Measurements from ENCODE around the gene ALB. TPM values are rescaled to one million over a fixed set of nuclear protein-coding genes. Genes with fewer than 3 reads are reported as not detected.

Gene ALB
- total RNA-seq, 1 donor from 2014 or later, result not detected

- H3K27ac ChIP-seq (replicated peaks), result no peak overlapping the region
- H3K36me3 ChIP-seq, result no peaks in the 10 kb centered on the region
- DNase-seq, result no peak
- no peaks in the 10 kb centered on the region for H3K4me1 ChIP-seq
- TF ChIP-seq CTCF (IDR thresholded peaks at IDR 0.05; ENCODE audit: borderline replicate concordance), result no peak
- no peaks in the 10 kb centered on the region for H3K9me3 ChIP-seq (replicated peaks)
- H3K4me3 ChIP-seq, result no peak overlapping the region
- intact Hi-C loops (cut with micrococcal nuclease), result no loop called here
- H3K27me3 ChIP-seq (ENCODE audit: low read depth), result no peaks in the 10 kb centered on the region
Observed at GRCh38 chr4:73456177-73457022, 52.3 kb downstream of the ALB start.

GRCh38 chr4:73458184-73459047 is 54.3 kb downstream of the ALB start:
- intact Hi-C loops (cut with micrococcal nuclease), result no loop called here
- no peak for TF ChIP-seq CTCF (IDR thresholded peaks at IDR 0.05; ENCODE audit: borderline replicate concordance)
- no peaks in the 10 kb centered on the region for H3K27me3 ChIP-seq (ENCODE audit: low read depth)
- H3K4me3 ChIP-seq, result no peak overlapping the region
- H3K4me1 ChIP-seq, result no peaks in the 10 kb centered on the region
- H3K36me3 ChIP-seq, result no peaks in the 10 kb centered on the region
- H3K27ac ChIP-seq (replicated peaks), result no peak overlapping the region
- no peak for DNase-seq
- H3K9me3 ChIP-seq (replicated peaks), result no peaks in the 10 kb centered on the region

GRCh38 chr4:73459048-73459421 is 54.9 kb downstream of the ALB start:
- H3K36me3 ChIP-seq, result no peaks in the 10 kb centered on the region
- TF ChIP-seq CTCF (IDR thresholded peaks at IDR 0.05; ENCODE audit: borderline replicate concordance), result no peak
- no peak for DNase-seq
- intact Hi-C loops (cut with micrococcal nuclease), result no loop called here
- no peaks in the 10 kb centered on the region for H3K27me3 ChIP-seq (ENCODE audit: low read depth)
- no peak overlapping the region for H3K4me3 ChIP-seq
- H3K9me3 ChIP-seq (replicated peaks), result no peaks in the 10 kb centered on the region
- no peak overlapping the region for H3K27ac ChIP-seq (replicated peaks)
- no peaks in the 10 kb centered on the region for H3K4me1 ChIP-seq

GRCh38 chr4:73460913-73461522 is 56.9 kb downstream of the ALB start:
- TF ChIP-seq CTCF (IDR thresholded peaks at IDR 0.05; ENCODE audit: borderline replicate concordance), result no peak
- intact Hi-C loops (cut with micrococcal nuclease), result no loop called here
- Histone ChIP-seq H3K27ac (replicated peaks) (no peak overlapping the region), H3K9me3 (replicated peaks) (no peaks in the 10 kb centered on the region), H3K4me1 (no peaks in the 10 kb centered on the region), H3K36me3 (no peaks in the 10 kb centered on the region), H3K4me3 (no peak overlapping the region), H3K27me3 (ENCODE audit: low read depth) (no peaks in the 10 kb centered on the region)
- DNase-seq, result no peak

GRCh38 chr4:73468170-73468569 is 64.1 kb downstream of the ALB start:
- DNase-seq, result no peak
- TF ChIP-seq CTCF (IDR thresholded peaks at IDR 0.05; ENCODE audit: borderline replicate concordance), result no peak
- intact Hi-C loops (cut with micrococcal nuclease), result no loop called here
- no peak overlapping the region for H3K27ac ChIP-seq (replicated peaks)
- no peaks in the 10 kb centered on the region for H3K36me3 ChIP-seq
- no peaks in the 10 kb centered on the region for H3K4me1 ChIP-seq
- H3K4me3 ChIP-seq, result no peak overlapping the region
- no peaks in the 10 kb centered on the region for H3K27me3 ChIP-seq (ENCODE audit: low read depth)
- peaks cover 31% of the 10 kb centered on the region for H3K9me3 ChIP-seq (replicated peaks)
